ENCODE data around the gene CTDP1.

DNA sequence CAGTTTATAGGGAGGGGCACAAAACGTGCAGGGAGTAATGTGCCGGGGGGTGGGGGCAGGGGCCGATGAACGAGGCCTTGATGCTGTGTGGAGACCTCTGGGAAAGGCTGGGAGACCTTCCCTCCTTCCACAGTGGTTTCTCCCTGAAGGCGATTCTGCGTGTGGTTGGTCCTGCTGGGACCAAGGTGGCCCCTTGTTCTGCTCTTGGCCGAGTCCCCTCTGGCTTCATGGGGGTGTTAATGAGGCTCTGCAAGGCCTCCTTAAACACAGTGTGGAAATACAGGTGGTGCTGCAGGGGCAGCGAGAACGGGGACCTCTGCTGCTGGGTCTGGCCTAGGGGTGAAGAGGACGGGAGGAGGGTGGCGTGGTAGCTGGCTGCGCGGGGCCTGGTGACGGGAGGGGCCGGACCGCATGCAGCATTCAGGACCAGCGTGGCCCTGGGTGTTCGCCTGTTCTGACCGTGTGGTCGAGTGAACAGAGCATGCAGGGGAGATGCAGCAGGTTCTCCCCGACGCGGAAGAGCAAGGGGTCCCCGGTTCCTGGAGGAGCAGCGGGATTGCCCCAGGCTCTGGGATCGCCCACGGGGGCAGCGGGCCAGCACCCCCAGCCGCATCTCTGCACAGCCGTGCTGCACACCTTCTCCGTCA lies 76.0 kb downstream of the CTDP1 start:
- TF ChIP-seq POLR2AphosphoS5 (IDR thresholded peaks at IDR 0.05; ENCODE audit: borderline replicate concordance, low read depth, low read length) (no peak), EZH2 (IDR thresholded peaks at IDR 0.05) (no peak)
